Smooth muscle cell (in vitro differentiated cells): Measurements from ENCODE around the gene SLC22A7. TPM values are rescaled to one million over a fixed set of nuclear protein-coding genes. Genes with fewer than 3 reads are reported as not detected.

ENCODE experiments used
- DNase-seq: peaks from one replicate; lab custom pipeline; 2025; ENCODE audit not compliant: unreplicated experiment; lab: John Stamatoyannopoulos, UW
- H2AFZ ChIP-seq: fragments of 200-600 bp; sonication (generic); 2 replicates; pipeline ENCODE4 v1.6.0; 2016; ENCODE audit warnings: antibody characterized with exemption, low read depth, mild to moderate bottlenecking
- H3F3A ChIP-seq: fragments of 200-600 bp; sonication (generic); 2 replicates; pipeline ENCODE4 v1.6.0; 2017; ENCODE audit warnings: antibody characterized with exemption, low read depth
- H3K27ac ChIP-seq: fragments of 200-600 bp; sonication (generic); 2 replicates; pipeline ENCODE4 v1.5.1; 2016; ENCODE audit warnings: low read depth, mild to moderate bottlenecking
- H3K27me3 ChIP-seq: fragments of 200-600 bp; sonication (generic); 2 replicates; pipeline ENCODE4 v1.6.1; 2016; ENCODE audit warnings: low read depth, mild to moderate bottlenecking
- H3K36me3 ChIP-seq: fragments of 200-600 bp; sonication (generic); 2 replicates; pipeline ENCODE4 v1.5.1; 2016; ENCODE audit warnings: low read depth
- H3K4me1 ChIP-seq: fragments of 200-600 bp; sonication (generic); 2 replicates; pipeline ENCODE4 v1.5.1; 2016; ENCODE audit warnings: low read depth
- H3K4me2 ChIP-seq: fragments of 200-600 bp; sonication (generic); 2 replicates; pipeline ENCODE4 v1.6.0; 2016; ENCODE audit warnings: mild to moderate bottlenecking
- H3K4me3 ChIP-seq: fragments of 200-600 bp; sonication (generic); 2 replicates; pipeline ENCODE4 v1.5.1; 2016; ENCODE audit warnings: mild to moderate bottlenecking
- H3K79me2 ChIP-seq: fragments of 200-600 bp; sonication (generic); 2 replicates; pipeline ENCODE4 v1.6.0; 2016; ENCODE audit warnings: low read depth, mild to moderate bottlenecking
- H3K9ac ChIP-seq: fragments of 200-600 bp; sonication (generic); 2 replicates; pipeline ENCODE4 v1.6.0; 2016; ENCODE audit warnings: low read depth
- H3K9me3 ChIP-seq: fragments of 200-600 bp; sonication (generic); replicated peaks from 2 replicates; pipeline ENCODE4 v1.5.1; 2016; ENCODE audit warnings: low read depth
- H4K20me1 ChIP-seq: fragments of 200-600 bp; sonication (generic); 2 replicates; pipeline ENCODE4 v1.6.0; 2016; ENCODE audit warnings: low read depth
- WGBS: methylation state at CpG from one replicate; pipeline ENCODE4 v1.1.7; 2016; ENCODE audit warnings: low lambda C conversion rate; 5-methylcytosine and 5-hydroxymethylcytosine counted together
- polyA plus RNA-seq: library from polyadenylated mRNA; unstranded; fragments of >200 nt; fragmentation: Nextera tagmentation; extraction: Ambion mirVana; gene quantifications from 2 replicates; pipeline ENCODE4 v1.2.1, GENCODE V29; 2016
- total RNA-seq: library from RNA; depleted of rRNA; stranded (reverse); fragments of >200 nt; gene quantifications from 2 replicates; pipeline ENCODE4 v1.2.3, GENCODE V29; 2014
- TF ChIP-seq, protein P1 (sequence below): fragments of 200-600 bp; sonication (generic); IDR thresholded peaks from 2 replicates; pipeline ENCODE4 v1.5.1; 2017; ENCODE audit warnings: borderline replicate concordance, mild to moderate bottlenecking, antibody characterized with exemption; ENCODE audit not compliant: insufficient read depth, poor library complexity, severe bottlenecking

SLC22A7 gene, protein sequence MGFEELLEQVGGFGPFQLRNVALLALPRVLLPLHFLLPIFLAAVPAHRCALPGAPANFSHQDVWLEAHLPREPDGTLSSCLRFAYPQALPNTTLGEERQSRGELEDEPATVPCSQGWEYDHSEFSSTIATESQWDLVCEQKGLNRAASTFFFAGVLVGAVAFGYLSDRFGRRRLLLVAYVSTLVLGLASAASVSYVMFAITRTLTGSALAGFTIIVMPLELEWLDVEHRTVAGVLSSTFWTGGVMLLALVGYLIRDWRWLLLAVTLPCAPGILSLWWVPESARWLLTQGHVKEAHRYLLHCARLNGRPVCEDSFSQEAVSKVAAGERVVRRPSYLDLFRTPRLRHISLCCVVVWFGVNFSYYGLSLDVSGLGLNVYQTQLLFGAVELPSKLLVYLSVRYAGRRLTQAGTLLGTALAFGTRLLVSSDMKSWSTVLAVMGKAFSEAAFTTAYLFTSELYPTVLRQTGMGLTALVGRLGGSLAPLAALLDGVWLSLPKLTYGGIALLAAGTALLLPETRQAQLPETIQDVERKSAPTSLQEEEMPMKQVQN
- total RNA-seq (not detected in 2 replicates), polyA plus RNA-seq (not detected in 2 replicates)

- H3K36me3 ChIP-seq, result no peaks in the 10 kb centered on the region
- H2AFZ ChIP-seq, result no peak within 1 kb of the TSS
- no peaks in the 10 kb centered on the region for H3K27me3 ChIP-seq
- H3K4me3 ChIP-seq, result no peak within 1 kb of the TSS
- no peak for DNase-seq
- no peak within 1 kb of the TSS for H3K9ac ChIP-seq
- H3K4me1 ChIP-seq, result peaks cover 3% of the 10 kb centered on the region
- H3K4me2 ChIP-seq, result no peak within 1 kb of the TSS
- no peaks in the 10 kb centered on the region for H3K9me3 ChIP-seq
- no peak within 1 kb of the TSS for H3K27ac ChIP-seq
- H3F3A ChIP-seq, result no peaks in the 10 kb centered on the region
- no peaks in the 10 kb centered on the region for H3K79me2 ChIP-seq
- no peaks in the 10 kb centered on the region for H4K20me1 ChIP-seq
- 89% methylated on average over 10 of the region's 10 CpGs for whole genome bisulfite sequencing
- TF ChIP-seq, protein P1, sequence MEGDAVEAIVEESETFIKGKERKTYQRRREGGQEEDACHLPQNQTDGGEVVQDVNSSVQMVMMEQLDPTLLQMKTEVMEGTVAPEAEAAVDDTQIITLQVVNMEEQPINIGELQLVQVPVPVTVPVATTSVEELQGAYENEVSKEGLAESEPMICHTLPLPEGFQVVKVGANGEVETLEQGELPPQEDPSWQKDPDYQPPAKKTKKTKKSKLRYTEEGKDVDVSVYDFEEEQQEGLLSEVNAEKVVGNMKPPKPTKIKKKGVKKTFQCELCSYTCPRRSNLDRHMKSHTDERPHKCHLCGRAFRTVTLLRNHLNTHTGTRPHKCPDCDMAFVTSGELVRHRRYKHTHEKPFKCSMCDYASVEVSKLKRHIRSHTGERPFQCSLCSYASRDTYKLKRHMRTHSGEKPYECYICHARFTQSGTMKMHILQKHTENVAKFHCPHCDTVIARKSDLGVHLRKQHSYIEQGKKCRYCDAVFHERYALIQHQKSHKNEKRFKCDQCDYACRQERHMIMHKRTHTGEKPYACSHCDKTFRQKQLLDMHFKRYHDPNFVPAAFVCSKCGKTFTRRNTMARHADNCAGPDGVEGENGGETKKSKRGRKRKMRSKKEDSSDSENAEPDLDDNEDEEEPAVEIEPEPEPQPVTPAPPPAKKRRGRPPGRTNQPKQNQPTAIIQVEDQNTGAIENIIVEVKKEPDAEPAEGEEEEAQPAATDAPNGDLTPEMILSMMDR, result no peak
Observed at GRCh38 chr6:43297644-43298564, at the start of gene SLC22A7. Gene SLC22A7 (plus strand): TSS chr6:43298260. CDS start chr6:43298359, 99 bp downstream.

DNA sequence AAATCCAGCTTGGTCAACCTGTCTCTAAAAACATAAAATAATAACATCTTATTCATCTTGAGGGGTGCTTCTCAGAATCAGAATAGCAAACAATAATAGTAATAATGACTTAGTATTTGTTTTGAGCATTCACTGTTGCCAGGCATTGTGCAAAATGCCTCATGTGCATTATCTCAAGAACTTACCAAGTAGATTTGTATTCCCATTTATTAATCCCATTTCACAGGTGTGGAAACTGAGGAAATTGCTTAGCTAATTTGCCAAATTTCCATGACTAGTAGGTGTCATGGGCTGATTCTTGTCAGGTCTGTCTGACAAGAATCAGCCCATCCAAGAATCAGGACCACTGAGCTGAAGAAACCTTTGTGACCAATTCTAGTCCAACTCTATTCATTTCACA is 49.3 kb upstream of the SLC22A7 start:
- Histone ChIP-seq H3K4me3 (no peak overlapping the region), H4K20me1 (no peaks in the 10 kb centered on the region), H3K79me2 (no peaks in the 10 kb centered on the region), H3K27ac (no peak overlapping the region), H3F3A (no peaks in the 10 kb centered on the region), H3K4me2 (no peak overlapping the region), H3K9ac (no peak overlapping the region), H2AFZ (no peak overlapping the region), H3K4me1 (peaks cover 10% of the 10 kb centered on the region), H3K27me3 (peaks cover 69% of the 10 kb centered on the region), H3K9me3 (no peaks in the 10 kb centered on the region), H3K36me3 (no peaks in the 10 kb centered on the region)
- no peak for DNase-seq
- TF ChIP-seq, protein P1, result no peak

DNA sequence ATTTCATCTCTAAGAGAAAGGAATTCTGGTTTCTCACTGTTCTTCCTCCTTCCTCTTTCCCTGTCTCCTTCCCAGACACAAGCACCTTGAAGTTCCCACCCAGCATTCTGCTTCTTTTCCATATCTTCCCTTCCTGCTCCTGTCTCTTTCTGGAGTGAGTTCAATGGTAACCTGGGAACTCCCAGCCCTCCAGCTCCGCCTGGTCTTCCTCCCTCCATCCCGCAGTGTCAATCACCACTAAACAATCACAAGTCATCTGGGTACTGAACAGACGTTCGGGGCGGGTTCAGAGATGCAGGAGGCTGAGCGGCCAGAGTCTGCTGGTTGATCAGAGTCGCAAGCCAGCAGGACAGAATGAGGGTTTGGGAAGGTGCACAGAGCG is 47.1 kb upstream of the SLC22A7 start:
- H2AFZ ChIP-seq, result no peak overlapping the region
- H3K79me2 ChIP-seq, result no peaks in the 10 kb centered on the region
- TF ChIP-seq, protein P1, result no peak
- H3K27ac ChIP-seq, result no peak overlapping the region
- no peak for DNase-seq
- H3K27me3 ChIP-seq, result peaks cover 47% of the 10 kb centered on the region
- no peaks in the 10 kb centered on the region for H3F3A ChIP-seq
- no peaks in the 10 kb centered on the region for H4K20me1 ChIP-seq
- peaks cover 10% of the 10 kb centered on the region for H3K4me1 ChIP-seq
- no peak overlapping the region for H3K4me2 ChIP-seq
- 60% methylated on average over 8 of the region's 8 CpGs for WGBS
- no peaks in the 10 kb centered on the region for H3K36me3 ChIP-seq
- no peak overlapping the region for H3K9ac ChIP-seq
- H3K9me3 ChIP-seq, result no peaks in the 10 kb centered on the region
- H3K4me3 ChIP-seq, result no peak overlapping the region
